HEK293 (cell line): Measurements from ENCODE around the gene CHD5.
A peak's percentile ranks its signal among the peaks of the same experiment; 100 is the strongest.

Experiments
- CTCF ChIA-PET: fragments of 350-600 bp; formaldehyde crosslinking; extraction: SDS; loops from one replicate; lab custom pipeline; 2021; ENCODE audit warnings: antibody characterized with exemption; lab: Yijun Ruan, JAX
- POLR2A ChIA-PET: fragments of 300-600 bp; formaldehyde crosslinking; extraction: SDS; loops from one replicate; lab custom pipeline; 2020; ENCODE audit warnings: antibody characterized with exemption, inconsistent platforms; lab: Yijun Ruan, JAX
- H3K27ac ChIP-seq: fragments of 200-500 bp; sonication (Bioruptor generic); 2 replicates; pipeline ENCODE4 v1.5.1; 2014; ENCODE audit warnings: low read depth, low read length, control low read depth, inconsistent platforms; ENCODE audit errors: extremely low read depth
- H3K36me3 ChIP-seq, 2 experiments: fragments of 200-500 bp in 1 of 2; sonication (Bioruptor generic) in 1 of 2; 1 replicate in 1 of 2; 2 replicates in 1 of 2; pipeline ENCODE4 v1.5.1; 2014 to 2017; ENCODE audit warnings: inconsistent platforms in 2 of 2, low read length in 2 of 2; ENCODE audit not compliant: control insufficient read depth in 2 of 2, insufficient read depth in 1 of 2
- H3K4me1 ChIP-seq: fragments of 200-500 bp; sonication (Bioruptor generic); 2 replicates; pipeline ENCODE4 v1.5.1; 2014; ENCODE audit warnings: mild to moderate bottlenecking, low read length, inconsistent platforms; ENCODE audit not compliant: control insufficient read depth, insufficient read depth
- H3K4me3 ChIP-seq: 2 replicates; pipeline ENCODE4 v1.5.1; 2011; ENCODE audit warnings: low read depth, mild to moderate bottlenecking, control low read depth, low read length, moderate library complexity
- H3K9me3 ChIP-seq: fragments of 200-500 bp; sonication (Bioruptor generic); 2 replicates; pipeline ENCODE4 v1.5.1; 2014; ENCODE audit warnings: low read depth, low read length, inconsistent platforms; ENCODE audit not compliant: control insufficient read depth, insufficient read depth
- GLI4 ChIP-seq: fragments of 450-650 bp; formaldehyde crosslinking; IDR thresholded peaks from 2 replicates; pipeline ENCODE4 v1.5.1; 2016; ENCODE audit warnings: missing biosample characterization, missing genetic modification characterization
- GLIS2 ChIP-seq: fragments of 450-650 bp; formaldehyde crosslinking; IDR thresholded peaks from 2 replicates; pipeline ENCODE4 v1.5.1; 2016; ENCODE audit warnings: missing biosample characterization, missing genetic modification characterization
- MYNN ChIP-seq: fragments of 450-650 bp; formaldehyde crosslinking; IDR thresholded peaks from 2 replicates; pipeline ENCODE4 v1.5.1; 2016; ENCODE audit warnings: missing biosample characterization, missing genetic modification characterization, borderline replicate concordance
- PRDM2 ChIP-seq: fragments of 450-650 bp; formaldehyde crosslinking; IDR thresholded peaks from 2 replicates; pipeline ENCODE4 v1.5.1; 2016; ENCODE audit warnings: missing biosample characterization, missing genetic modification characterization, borderline replicate concordance
- TRIM28 ChIP-seq: IDR thresholded peaks from 2 replicates; pipeline ENCODE4 v1.6.1; 2011; ENCODE audit warnings: low read length, control low read depth, borderline replicate concordance
- TSHZ1 ChIP-seq: fragments of 450-650 bp; formaldehyde crosslinking; IDR thresholded peaks from 2 replicates; pipeline ENCODE4 v1.5.1; 2016; ENCODE audit warnings: missing biosample characterization, missing genetic modification characterization, borderline replicate concordance
- ZBTB49 ChIP-seq: fragments of 450-650 bp; formaldehyde crosslinking; IDR thresholded peaks from 2 replicates; pipeline ENCODE4 v1.5.1; 2016; ENCODE audit warnings: missing biosample characterization, missing genetic modification characterization, low read depth
- ZFHX2 ChIP-seq: fragments of 450-650 bp; formaldehyde crosslinking; conservative IDR thresholded peaks from 2 replicates; pipeline ENCODE4 v1.5.1; 2016; ENCODE audit warnings: missing biosample characterization, missing genetic modification characterization
- ZNF366 ChIP-seq: fragments of 450-650 bp; formaldehyde crosslinking; conservative IDR thresholded peaks from 2 replicates; pipeline ENCODE4 v1.5.1; 2016; ENCODE audit warnings: missing biosample characterization, missing genetic modification characterization
- ZNF404 ChIP-seq: fragments of 450-650 bp; formaldehyde crosslinking; IDR thresholded peaks from 2 replicates; pipeline ENCODE4 v1.5.1; 2017; ENCODE audit warnings: missing biosample characterization, missing genetic modification characterization
- ZNF692 ChIP-seq: fragments of 450-650 bp; formaldehyde crosslinking; IDR thresholded peaks from 2 replicates; pipeline ENCODE4 v1.5.1; 2016; ENCODE audit warnings: missing biosample characterization, missing genetic modification characterization

The CHD5 gene

GRCh38 chr1:6126028-6126427, 54.1 kb downstream of the CHD5 start (continued):
- no peak for TF ChIP-seq ZNF692

GRCh38 chr1:6125366-6125765, 54.8 kb downstream of the CHD5 start:
- no peaks in the 10 kb centered on the region for H3K9me3 ChIP-seq
- CTCF ChIA-PET = interaction anchor here (0.6 kb wide), 1 partner anchor 19 kb away, joined by 4 read pairs; no protein-coding TSS in a partner anchor
- H3K27ac ChIP-seq = no peak overlapping the region
- POLR2A ChIA-PET = no interaction called here
- no peak for TF ChIP-seq TSHZ1 (tag by site-specific recombination)
- no peak for TF ChIP-seq ZNF404 (tag by site-specific recombination)
- TF ChIP-seq, all 188 proteins: peak for 0
- no peak overlapping the region for H3K4me3 ChIP-seq
- H3K4me1 ChIP-seq = no peaks in the 10 kb centered on the region
- H3K36me3 ChIP-seq = no peaks in the 10 kb centered on the region

- no peak overlapping the region for H3K4me3 ChIP-seq
- POLR2A ChIA-PET = no interaction called here
- TF ChIP-seq ZFHX2 (tag by site-specific recombination) = peak; percentile 25; the same call in 1 of the 2 replicates
- no peak for TF ChIP-seq ZBTB49 (tag by site-specific recombination)
- no peaks in the 10 kb centered on the region for H3K9me3 ChIP-seq
- H3K36me3 ChIP-seq = no peaks in the 10 kb centered on the region
- no peak overlapping the region for H3K27ac ChIP-seq
- no peaks in the 10 kb centered on the region for H3K4me1 ChIP-seq
- CTCF ChIA-PET = no interaction called here
Observed at GRCh38 chr1:6124746-6125365, 55.3 kb downstream of the CHD5 start.

GRCh38 chr1:6124341-6124740, 55.8 kb downstream of the CHD5 start:
- H3K27ac ChIP-seq = no peak overlapping the region
- H3K4me1 ChIP-seq = no peaks in the 10 kb centered on the region
- CTCF ChIA-PET = no interaction called here
- POLR2A ChIA-PET = no interaction called here
- no peaks in the 10 kb centered on the region for H3K36me3 ChIP-seq
- no peaks in the 10 kb centered on the region for H3K9me3 ChIP-seq
- no peak overlapping the region for H3K4me3 ChIP-seq
- TF ChIP-seq MYNN (tag by site-specific recombination) = no peak
- TF ChIP-seq ZNF366 (tag by site-specific recombination) = no peak
- TF ChIP-seq TRIM28 = no peak
- TF ChIP-seq GLI4 (tag by site-specific recombination) = no peak
- no peak for TF ChIP-seq GLIS2 (tag by site-specific recombination)
- TF ChIP-seq PRDM2 = no peak
